K562 (cell line): Measurements from ENCODE around the gene ULK1. TPM values are rescaled to one million over a fixed set of nuclear protein-coding genes. Genes with fewer than 3 reads are reported as not detected.

Experiments
- ASH1L ChIP-seq: fragments of 450-650 bp; IDR thresholded peaks from 2 replicates; pipeline ENCODE4 v1.6.1; 2018; ENCODE audit warnings: borderline replicate concordance, mild to moderate bottlenecking, low read depth; ENCODE audit not compliant: partially characterized antibody
- IRF2 ChIP-seq: sonication (generic); formaldehyde crosslinking; IDR thresholded peaks from 2 replicates; pipeline ENCODE4 v1.8.1; 2022; ENCODE audit warnings: mild to moderate bottlenecking, missing genetic modification reagents
- NELFE ChIP-seq: IDR thresholded peaks from 2 replicates; pipeline ENCODE4 v1.6.1; 2011; ENCODE audit warnings: mild to moderate bottlenecking; ENCODE audit not compliant: insufficient read depth, insufficient read length
- SNRNP70 ChIP-seq: fragments of 200-400 bp; formaldehyde crosslinking; optimal IDR thresholded peaks from 2 replicates; pipeline ENCODE3; 2017; ENCODE audit warnings: low read depth, low read length
- TCF7L2 ChIP-seq: fragments of 150-350 bp; IDR thresholded peaks from 2 replicates; pipeline ENCODE4 v1.6.1; 2016; ENCODE audit warnings: low read depth, mild to moderate bottlenecking, low read length, moderate library complexity
- XRCC4 ChIP-seq: IDR thresholded peaks from one replicate; pipeline ENCODE4 v1.6.1; 2011; ENCODE audit not compliant: insufficient read depth, insufficient read length; ENCODE audit errors: extremely low read depth
- polyA plus RNA-seq, 8 experiments: library from polyadenylated mRNA; depleted of rRNA in 4 of 8; stranded (reverse) in 5 of 8; unstranded in 3 of 8; fragments of >200 nt; fragmentation: Nextera tagmentation in 2 of 8; fragmentation: Illumina TruSeq in 1 of 8; extraction: Ambion mirVana in 2 of 8; extraction: Trizol in 1 of 8; gene quantifications; 2 replicates each; pipeline versions ENCODE4 v1.2.1 to v1.2.3, GENCODE V29; 2011 to 2014; ENCODE audit warnings: inconsistent platforms in 1 of 8, missing spikeins in 1 of 8
- total RNA-seq, 7 experiments: library from RNA; depleted of rRNA in 6 of 7; stranded (reverse); fragments of >200 nt in 6 of 7; fragmentation: Illumina TruSeq in 2 of 7; extraction: Trizol in 2 of 7; gene quantifications; 2 replicates each; pipeline versions ENCODE4 v1.2.1 to v1.2.3, GENCODE V29; 2011 to 2021; ENCODE audit warnings: low replicate concordance in 1 of 7
- TF ChIP-seq, protein P1 (sequence below), 2 experiments: fragments of 450-650 bp; IDR thresholded peaks; 2 replicates each; pipeline ENCODE4 v1.6.1; 2016; ENCODE audit warnings: mild to moderate bottlenecking in 2 of 2, borderline replicate concordance in 1 of 2, low read depth in 1 of 2, moderate library complexity in 1 of 2
- TF ChIP-seq, protein P2 (sequence below): fragments of 250-450 bp; sonication (Bioruptor Pico); IDR thresholded peaks from 2 replicates; pipeline ENCODE4 v1.8.0; 2022; ENCODE audit warnings: moderate library complexity, mild to moderate bottlenecking, inconsistent platforms
- TF ChIP-seq, protein P3 (sequence below), 3 experiments: fragments of 200-800 bp in 1 of 3; fragments of 250-450 bp in 1 of 3; fragments of 450-650 bp in 1 of 3; sonication (Bioruptor Pico) in 1 of 3; sonication (Bioruptor generic) in 1 of 3; formaldehyde crosslinking in 1 of 3; IDR thresholded peaks; 2 replicates each; pipeline versions ENCODE4 v1.6.1 to v1.8.0; 2016 to 2022; ENCODE audit warnings: mild to moderate bottlenecking in 2 of 3, missing genetic modification characterization in 2 of 3, missing compliant biosample characterization in 1 of 3, moderate library complexity in 1 of 3
- TF ChIP-seq, protein P4 (sequence below): fragments of 450-650 bp; formaldehyde crosslinking; IDR thresholded peaks from 2 replicates; pipeline ENCODE4 v1.4.0; 2022; ENCODE audit warnings: missing genetic modification characterization

ULK1 gene
- total and polyA plus RNA-seq, 9 of the 15 experiments (the other 6 are each of a cell fraction or from before 2014, with no cell fraction given) = 0.15 to 29.4 (median 2.5) TPM

DNA sequence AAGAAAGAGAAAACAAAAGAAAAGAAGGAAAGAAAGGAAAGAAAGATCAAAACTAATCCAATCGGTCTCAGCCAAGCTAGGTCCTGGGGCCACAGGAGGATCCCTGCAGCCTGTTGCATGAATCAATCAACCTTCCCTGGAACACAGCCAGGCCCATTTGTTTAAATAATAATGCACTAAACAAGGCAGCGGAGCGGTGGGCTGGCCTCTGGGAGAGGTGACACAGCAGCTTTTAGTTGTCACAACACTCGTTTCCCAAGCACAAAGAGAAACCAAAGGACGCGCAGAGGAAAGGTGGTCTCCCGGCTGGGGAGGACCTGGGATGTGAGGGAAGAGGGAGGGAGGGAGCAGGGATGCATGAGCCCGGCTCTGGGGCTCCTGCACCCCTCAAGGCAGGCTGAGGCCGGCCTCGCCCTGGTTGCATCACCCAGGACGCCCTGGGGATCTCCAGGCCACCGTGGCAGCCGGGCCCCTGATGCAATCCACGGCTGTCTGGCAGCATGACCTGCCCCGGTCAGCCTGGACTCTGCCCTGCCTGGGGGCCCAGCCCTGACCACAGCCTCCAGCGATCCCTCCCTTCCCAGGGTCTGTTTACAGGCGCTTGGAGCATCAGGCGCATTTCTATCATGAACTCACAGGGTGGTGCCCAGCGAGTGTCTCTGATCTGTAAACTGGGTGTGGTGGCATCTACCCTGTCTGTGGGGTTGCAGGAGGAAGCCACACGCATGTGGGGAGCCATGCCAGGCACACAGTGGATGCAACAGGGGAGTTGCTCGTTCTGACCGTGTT is 33.8 kb upstream of the ULK1 start (continued):
- TF ChIP-seq, protein P1, sequence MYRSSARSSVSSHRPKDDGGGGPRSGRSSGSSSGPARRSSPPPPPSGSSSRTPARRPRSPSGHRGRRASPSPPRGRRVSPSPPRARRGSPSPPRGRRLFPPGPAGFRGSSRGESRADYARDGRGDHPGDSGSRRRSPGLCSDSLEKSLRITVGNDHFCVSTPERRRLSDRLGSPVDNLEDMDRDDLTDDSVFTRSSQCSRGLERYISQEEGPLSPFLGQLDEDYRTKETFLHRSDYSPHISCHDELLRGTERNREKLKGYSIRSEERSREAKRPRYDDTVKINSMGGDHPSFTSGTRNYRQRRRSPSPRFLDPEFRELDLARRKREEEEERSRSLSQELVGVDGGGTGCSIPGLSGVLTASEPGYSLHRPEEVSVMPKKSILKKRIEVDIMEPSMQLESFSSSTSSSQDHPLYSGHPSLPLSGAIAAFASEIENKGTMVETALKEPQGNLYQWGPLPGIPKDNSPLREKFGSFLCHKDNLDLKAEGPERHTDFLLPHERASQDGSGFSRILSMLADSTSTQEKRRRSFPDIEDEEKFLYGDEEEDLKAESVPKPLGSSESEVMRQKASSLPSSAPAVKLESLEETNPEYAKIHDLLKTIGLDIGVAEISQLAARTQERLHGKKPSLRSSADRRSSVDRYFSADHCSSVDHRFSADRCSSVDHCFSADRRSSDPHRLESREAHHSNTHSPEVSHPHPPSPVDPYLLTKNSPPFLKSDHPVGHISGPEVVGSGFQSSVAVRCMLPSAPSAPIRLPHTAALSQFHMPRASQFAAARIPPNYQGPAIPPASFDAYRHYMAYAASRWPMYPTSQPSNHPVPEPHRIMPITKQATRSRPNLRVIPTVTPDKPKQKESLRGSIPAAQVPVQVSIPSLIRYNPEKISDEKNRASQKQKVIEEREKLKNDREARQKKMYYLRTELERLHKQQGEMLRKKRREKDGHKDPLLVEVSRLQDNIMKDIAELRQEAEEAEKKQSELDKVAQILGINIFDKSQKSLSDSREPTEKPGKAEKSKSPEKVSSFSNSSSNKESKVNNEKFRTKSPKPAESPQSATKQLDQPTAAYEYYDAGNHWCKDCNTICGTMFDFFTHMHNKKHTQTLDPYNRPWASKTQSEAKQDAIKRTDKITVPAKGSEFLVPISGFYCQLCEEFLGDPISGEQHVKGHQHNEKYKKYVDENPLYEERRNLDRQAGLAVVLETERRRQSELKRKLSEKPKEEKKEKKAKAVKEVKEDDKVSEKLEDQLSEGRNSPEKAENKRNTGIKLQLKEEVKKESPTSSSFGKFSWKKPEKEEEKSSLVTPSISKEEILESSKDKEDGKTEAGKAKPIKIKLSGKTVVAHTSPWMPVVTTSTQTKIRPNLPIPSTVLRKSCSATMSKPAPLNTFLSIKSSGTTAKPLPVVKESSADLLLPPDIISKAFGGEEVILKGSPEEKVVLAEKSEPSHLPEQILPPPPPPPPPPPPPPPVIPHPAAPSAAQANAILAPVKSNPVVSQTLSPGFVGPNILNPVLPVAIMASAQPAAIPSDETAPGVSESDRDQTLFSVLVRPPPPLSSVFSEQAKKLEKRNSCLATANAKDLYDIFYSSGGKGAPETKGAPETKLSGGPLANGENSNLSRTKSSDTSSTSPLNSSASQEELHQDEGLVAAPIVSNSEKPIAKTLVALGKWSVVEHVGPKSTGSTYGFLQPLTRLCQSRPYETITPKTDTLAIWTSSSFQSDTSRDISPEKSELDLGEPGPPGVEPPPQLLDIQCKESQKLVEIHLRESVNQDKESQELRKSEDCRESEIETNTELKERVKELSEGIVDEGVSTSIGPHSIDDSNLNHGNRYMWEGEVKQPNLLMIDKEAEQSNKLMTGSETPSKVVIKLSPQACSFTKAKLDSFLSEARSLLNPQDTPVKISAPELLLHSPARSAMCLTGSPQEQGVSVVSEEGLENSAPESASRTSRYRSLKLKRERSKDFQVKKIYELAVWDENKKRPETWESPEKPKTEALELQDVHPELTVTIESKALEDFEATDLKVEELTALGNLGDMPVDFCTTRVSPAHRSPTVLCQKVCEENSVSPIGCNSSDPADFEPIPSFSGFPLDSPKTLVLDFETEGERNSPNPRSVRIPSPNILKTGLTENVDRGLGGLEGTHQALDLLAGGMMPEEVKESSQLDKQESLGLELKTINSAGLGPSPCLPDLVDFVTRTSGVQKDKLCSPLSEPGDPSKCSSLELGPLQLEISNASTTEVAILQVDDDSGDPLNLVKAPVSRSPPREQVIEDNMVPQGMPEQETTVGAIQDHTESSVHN (IDR thresholded peaks at IDR 0.05; ENCODE audit: borderline replicate concordance in 1 of 2, low read depth in 1 of 2) = peak in 1 of 2 experiments; percentile 76; a peak in 1 of 4 replicates
- TF ChIP-seq IRF2 (CRISPR knock-in tag) = no peak
- TF ChIP-seq, protein P2, sequence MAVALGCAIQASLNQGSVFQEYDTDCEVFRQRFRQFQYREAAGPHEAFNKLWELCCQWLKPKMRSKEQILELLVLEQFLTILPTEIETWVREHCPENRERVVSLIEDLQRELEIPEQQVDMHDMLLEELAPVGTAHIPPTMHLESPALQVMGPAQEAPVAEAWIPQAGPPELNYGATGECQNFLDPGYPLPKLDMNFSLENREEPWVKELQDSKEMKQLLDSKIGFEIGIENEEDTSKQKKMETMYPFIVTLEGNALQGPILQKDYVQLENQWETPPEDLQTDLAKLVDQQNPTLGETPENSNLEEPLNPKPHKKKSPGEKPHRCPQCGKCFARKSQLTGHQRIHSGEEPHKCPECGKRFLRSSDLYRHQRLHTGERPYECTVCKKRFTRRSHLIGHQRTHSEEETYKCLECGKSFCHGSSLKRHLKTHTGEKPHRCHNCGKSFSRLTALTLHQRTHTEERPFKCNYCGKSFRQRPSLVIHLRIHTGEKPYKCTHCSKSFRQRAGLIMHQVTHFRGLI (CRISPR knock-in tag) = no peak
- TF ChIP-seq, protein P3, sequence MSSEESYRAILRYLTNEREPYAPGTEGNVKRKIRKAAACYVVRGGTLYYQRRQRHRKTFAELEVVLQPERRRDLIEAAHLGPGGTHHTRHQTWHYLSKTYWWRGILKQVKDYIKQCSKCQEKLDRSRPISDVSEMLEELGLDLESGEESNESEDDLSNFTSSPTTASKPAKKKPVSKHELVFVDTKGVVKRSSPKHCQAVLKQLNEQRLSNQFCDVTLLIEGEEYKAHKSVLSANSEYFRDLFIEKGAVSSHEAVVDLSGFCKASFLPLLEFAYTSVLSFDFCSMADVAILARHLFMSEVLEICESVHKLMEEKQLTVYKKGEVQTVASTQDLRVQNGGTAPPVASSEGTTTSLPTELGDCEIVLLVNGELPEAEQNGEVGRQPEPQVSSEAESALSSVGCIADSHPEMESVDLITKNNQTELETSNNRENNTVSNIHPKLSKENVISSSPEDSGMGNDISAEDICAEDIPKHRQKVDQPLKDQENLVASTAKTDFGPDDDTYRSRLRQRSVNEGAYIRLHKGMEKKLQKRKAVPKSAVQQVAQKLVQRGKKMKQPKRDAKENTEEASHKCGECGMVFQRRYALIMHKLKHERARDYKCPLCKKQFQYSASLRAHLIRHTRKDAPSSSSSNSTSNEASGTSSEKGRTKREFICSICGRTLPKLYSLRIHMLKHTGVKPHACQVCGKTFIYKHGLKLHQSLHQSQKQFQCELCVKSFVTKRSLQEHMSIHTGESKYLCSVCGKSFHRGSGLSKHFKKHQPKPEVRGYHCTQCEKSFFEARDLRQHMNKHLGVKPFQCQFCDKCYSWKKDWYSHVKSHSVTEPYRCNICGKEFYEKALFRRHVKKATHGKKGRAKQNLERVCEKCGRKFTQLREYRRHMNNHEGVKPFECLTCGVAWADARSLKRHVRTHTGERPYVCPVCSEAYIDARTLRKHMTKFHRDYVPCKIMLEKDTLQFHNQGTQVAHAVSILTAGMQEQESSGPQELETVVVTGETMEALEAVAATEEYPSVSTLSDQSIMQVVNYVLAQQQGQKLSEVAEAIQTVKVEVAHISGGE (CRISPR knock-in tag; IDR thresholded peaks at IDR 0.05) = peak in 1 of 3 experiments; percentile 79; a peak in 1 of 6 replicates
- TF ChIP-seq ASH1L = no peak
- TF ChIP-seq XRCC4 = no peak
- TF ChIP-seq, protein P4, sequence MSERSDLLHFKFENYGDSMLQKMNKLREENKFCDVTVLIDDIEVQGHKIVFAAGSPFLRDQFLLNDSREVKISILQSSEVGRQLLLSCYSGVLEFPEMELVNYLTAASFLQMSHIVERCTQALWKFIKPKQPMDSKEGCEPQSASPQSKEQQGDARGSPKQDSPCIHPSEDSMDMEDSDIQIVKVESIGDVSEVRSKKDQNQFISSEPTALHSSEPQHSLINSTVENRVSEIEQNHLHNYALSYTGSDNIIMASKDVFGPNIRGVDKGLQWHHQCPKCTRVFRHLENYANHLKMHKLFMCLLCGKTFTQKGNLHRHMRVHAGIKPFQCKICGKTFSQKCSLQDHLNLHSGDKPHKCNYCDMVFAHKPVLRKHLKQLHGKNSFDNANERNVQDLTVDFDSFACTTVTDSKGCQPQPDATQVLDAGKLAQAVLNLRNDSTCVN (CRISPR knock-in tag) = no peak
- TF ChIP-seq TCF7L2 = no peak
- TF ChIP-seq NELFE = no peak
- TF ChIP-seq SNRNP70 = no peak
